HEK293 (cell line): ENCODE results near the gene PSME1.

Experiments used
- BCL11B ChIP-seq: fragments of 450-650 bp; formaldehyde crosslinking; IDR thresholded peaks from 2 replicates; pipeline ENCODE4 v1.5.1; 2016; ENCODE audit warnings: low read depth, missing biosample characterization, missing genetic modification characterization
- BCL6B ChIP-seq: fragments of 450-650 bp; formaldehyde crosslinking; IDR thresholded peaks from 2 replicates; pipeline ENCODE4 v1.5.1; 2017; ENCODE audit warnings: missing biosample characterization, missing genetic modification characterization
- HIC1 ChIP-seq: fragments of 450-650 bp; formaldehyde crosslinking; IDR thresholded peaks from 2 replicates; pipeline ENCODE4 v1.5.1; 2016; ENCODE audit warnings: missing biosample characterization, missing genetic modification characterization
- KLF8 ChIP-seq: fragments of 450-650 bp; formaldehyde crosslinking; IDR thresholded peaks from 2 replicates; pipeline ENCODE4 v1.5.1; 2016; ENCODE audit warnings: missing biosample characterization, missing genetic modification characterization
- OSR2 ChIP-seq: fragments of 450-650 bp; formaldehyde crosslinking; IDR thresholded peaks from 2 replicates; pipeline ENCODE4 v1.5.1; 2016; ENCODE audit warnings: missing biosample characterization, missing genetic modification characterization
- ZBTB48 ChIP-seq: fragments of 450-650 bp; formaldehyde crosslinking; IDR thresholded peaks from 2 replicates; pipeline ENCODE4 v1.5.1; 2016; ENCODE audit warnings: missing biosample characterization, missing genetic modification characterization
- ZIC2 ChIP-seq: fragments of 450-650 bp; formaldehyde crosslinking; IDR thresholded peaks from 2 replicates; pipeline ENCODE4 v1.5.1; 2016; ENCODE audit warnings: missing biosample characterization, missing genetic modification characterization
- ZNF148 ChIP-seq: fragments of 450-650 bp; formaldehyde crosslinking; IDR thresholded peaks from 2 replicates; pipeline ENCODE4 v1.5.0; 2017; ENCODE audit warnings: missing biosample characterization, missing genetic modification characterization, borderline replicate concordance
- ZNF157 ChIP-seq: fragments of 450-650 bp; formaldehyde crosslinking; IDR thresholded peaks from 2 replicates; pipeline ENCODE4 v1.5.1; 2016; ENCODE audit warnings: missing biosample characterization, missing genetic modification characterization
- ZNF324 ChIP-seq: fragments of 450-650 bp; formaldehyde crosslinking; IDR thresholded peaks from 2 replicates; pipeline ENCODE4 v1.5.1; 2016; ENCODE audit warnings: missing biosample characterization, missing genetic modification characterization
- ZNF423 ChIP-seq: fragments of 450-650 bp; formaldehyde crosslinking; IDR thresholded peaks from 2 replicates; pipeline ENCODE4 v1.5.1; 2016; ENCODE audit warnings: missing biosample characterization, missing genetic modification characterization
- ZNF501 ChIP-seq: fragments of 450-650 bp; formaldehyde crosslinking; IDR thresholded peaks from 2 replicates; pipeline ENCODE4 v1.5.1; 2016; ENCODE audit warnings: missing biosample characterization, missing genetic modification characterization
- ZNF514 ChIP-seq: fragments of 450-650 bp; formaldehyde crosslinking; IDR thresholded peaks from 2 replicates; pipeline ENCODE4 v1.5.1; 2016; ENCODE audit warnings: missing biosample characterization, missing genetic modification characterization
- ZNF623 ChIP-seq: fragments of 450-650 bp; formaldehyde crosslinking; IDR thresholded peaks from 2 replicates; pipeline ENCODE4 v1.5.1; 2016; ENCODE audit warnings: missing biosample characterization, missing genetic modification characterization
- ZNF704 ChIP-seq: fragments of 450-650 bp; formaldehyde crosslinking; IDR thresholded peaks from 2 replicates; pipeline ENCODE4 v1.5.1; 2016; ENCODE audit warnings: missing biosample characterization, missing genetic modification characterization
- ZNF76 ChIP-seq: fragments of 450-650 bp; formaldehyde crosslinking; IDR thresholded peaks from 2 replicates; pipeline ENCODE4; 2016; ENCODE audit warnings: low read depth, missing biosample characterization, missing genetic modification characterization, borderline replicate concordance
- ZNF837 ChIP-seq: fragments of 450-650 bp; formaldehyde crosslinking; IDR thresholded peaks from 2 replicates; pipeline ENCODE4 v1.5.1; 2016; ENCODE audit warnings: missing biosample characterization, missing genetic modification characterization
- ZSCAN5A ChIP-seq: fragments of 450-650 bp; formaldehyde crosslinking; IDR thresholded peaks from 2 replicates; pipeline ENCODE4 v1.5.1; 2016; ENCODE audit warnings: missing biosample characterization, missing genetic modification characterization
- ZXDB ChIP-seq: fragments of 450-650 bp; formaldehyde crosslinking; IDR thresholded peaks from 2 replicates; pipeline ENCODE4 v1.5.1; 2016; ENCODE audit warnings: missing biosample characterization, missing genetic modification characterization
- TF ChIP-seq, protein P1 (sequence below): fragments of 450-650 bp; formaldehyde crosslinking; IDR thresholded peaks from 2 replicates; pipeline ENCODE4 v1.5.1; 2016; ENCODE audit warnings: missing biosample characterization, missing genetic modification characterization
- TF ChIP-seq, protein P2 (sequence below): fragments of 450-650 bp; formaldehyde crosslinking; IDR thresholded peaks from 2 replicates; pipeline ENCODE4 v1.5.1; 2016; ENCODE audit warnings: missing biosample characterization, missing genetic modification characterization, borderline replicate concordance
- TF ChIP-seq, protein P3 (sequence below): sonication (generic); formaldehyde crosslinking; IDR thresholded peaks from 2 replicates; pipeline ENCODE4 v1.8.1; 2022; ENCODE audit warnings: mild to moderate bottlenecking, moderate library complexity, missing genetic modification reagents
- TF ChIP-seq, protein P4 (sequence below): fragments of 450-650 bp; formaldehyde crosslinking; IDR thresholded peaks from 2 replicates; pipeline ENCODE4 v1.5.1; 2016; ENCODE audit warnings: missing biosample characterization, missing genetic modification characterization

Gene PSME1

GRCh38 chr14:24141097-24141880 is 5.3 kb downstream of the PSME1 start, which contains the start of gene EMC9 (continued):
- TF ChIP-seq ZNF324 (tag by site-specific recombination): 0 out of 2 replicates have a peak, but pooled peaks have one; percentile 74
- TF ChIP-seq BCL6B (tag by site-specific recombination): no peak
- peak; percentile 71 for TF ChIP-seq ZXDB (tag by site-specific recombination)
- TF ChIP-seq, protein P1, sequence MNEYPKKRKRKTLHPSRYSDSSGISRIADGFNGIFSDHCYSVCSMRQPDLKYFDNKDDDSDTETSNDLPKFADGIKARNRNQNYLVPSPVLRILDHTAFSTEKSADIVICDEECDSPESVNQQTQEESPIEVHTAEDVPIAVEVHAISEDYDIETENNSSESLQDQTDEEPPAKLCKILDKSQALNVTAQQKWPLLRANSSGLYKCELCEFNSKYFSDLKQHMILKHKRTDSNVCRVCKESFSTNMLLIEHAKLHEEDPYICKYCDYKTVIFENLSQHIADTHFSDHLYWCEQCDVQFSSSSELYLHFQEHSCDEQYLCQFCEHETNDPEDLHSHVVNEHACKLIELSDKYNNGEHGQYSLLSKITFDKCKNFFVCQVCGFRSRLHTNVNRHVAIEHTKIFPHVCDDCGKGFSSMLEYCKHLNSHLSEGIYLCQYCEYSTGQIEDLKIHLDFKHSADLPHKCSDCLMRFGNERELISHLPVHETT (tag by site-specific recombination): peak; percentile 73; the same call in 1 of the 2 replicates
- peak; percentile 54; the same call in 1 of the 2 replicates for TF ChIP-seq ZIC2
- TF ChIP-seq ZNF514 (tag by site-specific recombination): no peak
- 0 out of 2 replicates have a peak, but pooled peaks have one; percentile 24 for TF ChIP-seq ZNF157 (tag by site-specific recombination)
- TF ChIP-seq KLF8 (tag by site-specific recombination): peak; percentile 91
- peak; percentile 73; the same call in 1 of the 2 replicates for TF ChIP-seq BCL11B (tag by site-specific recombination)
- peak; percentile 75; the same call in 1 of the 2 replicates for TF ChIP-seq ZSCAN5A (tag by site-specific recombination)
- peak; percentile 88 for TF ChIP-seq ZNF501 (tag by site-specific recombination)
- TF ChIP-seq, protein P2, sequence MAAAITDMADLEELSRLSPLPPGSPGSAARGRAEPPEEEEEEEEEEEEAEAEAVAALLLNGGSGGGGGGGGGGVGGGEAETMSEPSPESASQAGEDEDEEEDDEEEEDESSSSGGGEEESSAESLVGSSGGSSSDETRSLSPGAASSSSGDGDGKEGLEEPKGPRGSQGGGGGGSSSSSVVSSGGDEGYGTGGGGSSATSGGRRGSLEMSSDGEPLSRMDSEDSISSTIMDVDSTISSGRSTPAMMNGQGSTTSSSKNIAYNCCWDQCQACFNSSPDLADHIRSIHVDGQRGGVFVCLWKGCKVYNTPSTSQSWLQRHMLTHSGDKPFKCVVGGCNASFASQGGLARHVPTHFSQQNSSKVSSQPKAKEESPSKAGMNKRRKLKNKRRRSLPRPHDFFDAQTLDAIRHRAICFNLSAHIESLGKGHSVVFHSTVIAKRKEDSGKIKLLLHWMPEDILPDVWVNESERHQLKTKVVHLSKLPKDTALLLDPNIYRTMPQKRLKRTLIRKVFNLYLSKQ (tag by site-specific recombination): no peak
- TF ChIP-seq, protein P3, sequence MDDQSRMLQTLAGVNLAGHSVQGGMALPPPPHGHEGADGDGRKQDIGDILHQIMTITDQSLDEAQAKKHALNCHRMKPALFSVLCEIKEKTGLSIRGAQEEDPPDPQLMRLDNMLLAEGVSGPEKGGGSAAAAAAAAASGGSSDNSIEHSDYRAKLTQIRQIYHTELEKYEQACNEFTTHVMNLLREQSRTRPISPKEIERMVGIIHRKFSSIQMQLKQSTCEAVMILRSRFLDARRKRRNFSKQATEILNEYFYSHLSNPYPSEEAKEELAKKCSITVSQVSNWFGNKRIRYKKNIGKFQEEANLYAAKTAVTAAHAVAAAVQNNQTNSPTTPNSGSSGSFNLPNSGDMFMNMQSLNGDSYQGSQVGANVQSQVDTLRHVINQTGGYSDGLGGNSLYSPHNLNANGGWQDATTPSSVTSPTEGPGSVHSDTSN (CRISPR knock-in tag): peak; percentile 19; the same call in 1 of the 2 replicates
- TF ChIP-seq HIC1: peak; percentile 94
- no peak for TF ChIP-seq ZNF837 (tag by site-specific recombination)
- TF ChIP-seq OSR2: peak; percentile 32; the same call in 1 of the 2 replicates
- peak; percentile 99; the same call in 1 of the 2 replicates for TF ChIP-seq ZBTB48 (tag by site-specific recombination)
- TF ChIP-seq ZNF76 (tag by site-specific recombination): peak; percentile 67; the same call in 1 of the 2 replicates
- TF ChIP-seq ZNF704: peak; percentile 46; the same call in 1 of the 2 replicates
- 0 out of 2 replicates have a peak, but pooled peaks have one; percentile 18 for TF ChIP-seq ZNF423 (tag by site-specific recombination)
- peak; percentile 36; the same call in 1 of the 2 replicates for TF ChIP-seq ZNF623 (tag by site-specific recombination)
- TF ChIP-seq ZNF148 (tag by site-specific recombination): no peak
- TF ChIP-seq, protein P4, sequence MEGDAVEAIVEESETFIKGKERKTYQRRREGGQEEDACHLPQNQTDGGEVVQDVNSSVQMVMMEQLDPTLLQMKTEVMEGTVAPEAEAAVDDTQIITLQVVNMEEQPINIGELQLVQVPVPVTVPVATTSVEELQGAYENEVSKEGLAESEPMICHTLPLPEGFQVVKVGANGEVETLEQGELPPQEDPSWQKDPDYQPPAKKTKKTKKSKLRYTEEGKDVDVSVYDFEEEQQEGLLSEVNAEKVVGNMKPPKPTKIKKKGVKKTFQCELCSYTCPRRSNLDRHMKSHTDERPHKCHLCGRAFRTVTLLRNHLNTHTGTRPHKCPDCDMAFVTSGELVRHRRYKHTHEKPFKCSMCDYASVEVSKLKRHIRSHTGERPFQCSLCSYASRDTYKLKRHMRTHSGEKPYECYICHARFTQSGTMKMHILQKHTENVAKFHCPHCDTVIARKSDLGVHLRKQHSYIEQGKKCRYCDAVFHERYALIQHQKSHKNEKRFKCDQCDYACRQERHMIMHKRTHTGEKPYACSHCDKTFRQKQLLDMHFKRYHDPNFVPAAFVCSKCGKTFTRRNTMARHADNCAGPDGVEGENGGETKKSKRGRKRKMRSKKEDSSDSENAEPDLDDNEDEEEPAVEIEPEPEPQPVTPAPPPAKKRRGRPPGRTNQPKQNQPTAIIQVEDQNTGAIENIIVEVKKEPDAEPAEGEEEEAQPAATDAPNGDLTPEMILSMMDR (tag by site-specific recombination): peak; percentile 78
